Renal pelvis (tissue), 4 donors: ENCODE measurements around the gene MARCHF4. TPM values are rescaled to one million over a fixed set of nuclear protein-coding genes. Genes with fewer than 3 reads are reported as not detected.
"Not testable (repeated sequence)": the region's sequence is repeated elsewhere in the genome, so short reads cannot be mapped to it uniquely, and the experiment has no call there.

Source experiments
- DNase-seq: peaks from one replicate; pipeline ENCODE4 v3.0.0-alpha.2; 2013
- polyA plus RNA-seq, 3 donors: library from polyadenylated mRNA; unstranded; fragments of 120-200 nt; gene quantifications; one replicate each; pipeline ENCODE4 v1.2.1, GENCODE V29; 2013; ENCODE audit not compliant: insufficient read length in 3 of 3

The MARCHF4 gene
- polyA plus RNA-seq, 3 donors = 0.05 to 0.20 (median 0.13) TPM

GRCh38 chr2:216392945-216393840 is 20.9 kb upstream of the MARCHF4 start:
- no peak for DNase-seq

GRCh38 chr2:216392018-216392562 is 19.8 kb upstream of the MARCHF4 start:
- DNase-seq = no peak

GRCh38 chr2:216391401-216391800 is 19.1 kb upstream of the MARCHF4 start:
- no peak for DNase-seq

DNA sequence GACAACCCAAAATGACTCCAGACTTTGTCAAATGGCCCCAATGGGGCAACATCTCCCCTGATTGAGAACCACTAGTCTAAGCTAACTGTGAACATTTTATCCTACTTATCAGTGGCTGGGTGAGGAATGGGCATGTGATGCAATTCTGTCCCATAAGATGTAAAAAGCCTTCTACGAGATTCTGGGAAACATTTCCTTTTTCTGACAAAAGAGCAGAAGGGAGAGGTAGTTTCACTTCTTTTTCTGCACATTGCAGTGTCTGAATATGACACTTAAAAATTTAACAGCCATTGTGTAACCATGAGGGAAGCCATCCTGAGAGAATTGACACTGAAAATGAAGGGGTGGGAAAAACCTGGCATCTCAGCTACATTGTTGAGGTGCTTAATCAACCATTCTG is 17.3 kb upstream of the MARCHF4 start:
- DNase-seq = no peak

GRCh38 chr2:216388046-216388884 is 16.0 kb upstream of the MARCHF4 start:
- no peak for DNase-seq

DNA sequence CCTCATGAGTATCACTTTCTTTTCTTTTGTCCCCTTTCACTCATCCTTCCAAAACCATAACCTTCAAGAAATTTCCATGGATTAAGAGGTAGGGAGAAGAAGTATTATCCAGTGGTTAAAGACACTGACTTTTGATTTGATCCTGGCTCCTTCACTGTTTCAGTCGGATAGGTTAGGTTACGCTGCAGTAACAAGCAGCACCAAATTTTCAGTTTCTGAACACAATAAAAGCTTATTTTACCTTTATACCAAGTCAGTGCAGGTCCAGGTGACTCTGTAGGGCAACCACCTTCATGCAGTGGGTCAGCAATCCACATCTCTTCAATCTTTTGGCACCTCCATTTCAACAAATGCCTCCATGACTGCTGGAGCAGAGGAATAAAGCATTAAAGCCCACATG is 15.0 kb upstream of the MARCHF4 start:
- no peak for DNase-seq

- DNase-seq = no peak
Measured at GRCh38 chr2:216385478-216385877, 13.2 kb upstream of the MARCHF4 start.

GRCh38 chr2:216384409-216384808 is 12.1 kb upstream of the MARCHF4 start:
- not testable (repeated sequence) for DNase-seq

GRCh38 chr2:216379977-216380376 is 7.7 kb upstream of the MARCHF4 start:
- DNase-seq = no peak

- no peak for DNase-seq
Measured at GRCh38 chr2:216375286-216375685, 3.0 kb upstream of the MARCHF4 start.

DNA sequence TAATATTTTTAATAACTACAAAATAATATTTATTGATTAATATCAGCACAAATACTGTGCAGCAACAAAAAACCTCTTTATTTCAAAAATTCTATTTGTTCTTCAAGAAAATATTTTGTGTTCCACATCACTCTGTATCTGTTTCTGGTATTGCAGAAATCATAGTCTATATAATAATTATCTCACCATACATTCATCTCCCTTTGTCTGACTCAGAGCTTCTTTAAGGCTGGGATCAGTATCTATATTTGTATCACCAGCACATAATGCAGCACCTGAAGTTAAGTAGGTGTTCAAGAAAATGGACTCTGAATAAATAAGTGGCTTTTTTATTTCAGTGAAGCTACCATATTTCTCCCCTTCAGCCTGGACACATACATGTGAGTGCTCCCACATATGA is 1.6 kb upstream of the MARCHF4 start:
- no peak for DNase-seq

DNA sequence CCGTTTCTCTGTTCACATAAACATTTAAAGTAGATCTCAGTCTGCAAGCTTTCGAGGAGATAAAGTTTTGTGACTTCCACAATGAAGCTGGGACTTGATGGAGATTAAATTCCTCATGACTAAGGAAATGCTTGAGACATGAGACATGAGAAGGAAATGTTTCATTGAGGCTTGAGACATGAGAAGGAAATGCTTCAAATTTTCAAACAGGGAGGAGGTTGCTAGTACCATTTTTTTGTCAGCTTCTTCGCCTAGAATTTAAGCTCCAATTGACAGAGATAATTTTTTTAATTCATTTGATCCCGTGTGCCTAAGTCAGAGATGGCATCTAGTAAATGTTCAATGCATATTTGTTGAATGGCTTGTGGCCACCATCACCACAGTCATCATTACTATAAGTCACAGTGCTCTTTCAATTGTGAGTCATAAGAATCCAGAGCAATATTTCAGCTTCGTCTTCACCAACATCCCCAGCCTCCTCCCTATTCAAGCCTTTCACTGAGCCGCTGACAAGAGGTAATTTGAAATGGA is 543 bp upstream of the MARCHF4 start:
- no peak for DNase-seq

GRCh38 chr2:216370961-216371712 is 1.1 kb downstream of the MARCHF4 start:
- DNase-seq = no peak

DNA sequence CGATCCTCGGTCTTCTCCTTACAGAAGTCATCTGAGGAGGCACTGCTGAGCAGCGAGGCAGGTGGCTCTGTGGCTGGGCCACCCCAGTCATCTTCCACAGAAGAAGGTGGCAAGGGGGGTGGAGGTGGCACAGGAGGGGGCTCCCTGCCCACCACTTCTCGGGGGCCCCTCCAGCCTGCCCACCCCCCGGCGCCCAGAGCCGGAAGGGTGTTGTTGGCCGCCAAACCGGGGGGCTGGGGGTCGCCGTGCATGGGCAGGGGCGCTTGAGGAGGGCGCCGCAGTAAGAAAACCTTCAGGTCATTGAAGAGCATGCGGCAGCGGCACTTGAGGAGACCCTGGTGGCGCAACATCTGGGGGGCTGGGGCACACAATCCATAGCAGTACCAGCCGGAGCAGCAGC is 2.5 kb downstream of the MARCHF4 start:
- DNase-seq = no peak

DNA sequence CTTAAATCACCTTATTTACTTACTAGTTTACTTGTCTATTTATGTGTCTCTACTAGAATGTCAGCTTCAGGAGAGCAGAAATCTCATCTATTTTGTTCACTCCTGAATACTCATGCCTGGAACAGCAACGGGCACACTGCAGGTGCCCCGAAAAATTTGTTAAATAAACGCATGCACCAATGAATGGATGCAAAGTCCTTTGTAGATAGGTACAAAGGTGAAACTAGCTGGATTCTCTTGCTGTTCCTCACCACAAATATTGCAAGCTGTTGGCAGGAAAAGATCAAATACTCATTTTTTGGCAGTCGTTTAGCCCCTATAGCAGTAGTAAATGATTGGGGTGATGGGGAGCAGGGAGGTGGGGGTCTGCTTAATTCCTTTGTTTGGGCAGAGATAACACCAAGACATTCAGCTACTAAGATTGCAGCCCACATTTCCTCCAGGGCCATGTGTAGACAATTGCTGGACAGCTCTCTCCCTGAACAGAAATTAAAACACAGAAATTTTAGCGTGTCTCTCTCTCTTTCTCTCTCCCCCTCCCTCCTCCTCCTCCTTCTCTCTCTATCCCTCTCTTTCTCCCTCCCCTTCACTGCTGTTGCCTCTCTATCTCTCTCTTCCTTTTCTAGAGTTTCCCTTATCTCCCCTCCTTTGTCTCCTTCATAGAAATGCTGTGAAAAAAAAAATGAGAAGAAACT is 5.4 kb downstream of the MARCHF4 start:
- no peak for DNase-seq

GRCh38 chr2:216365518-216365917 is 6.8 kb downstream of the MARCHF4 start:
- no peak for DNase-seq

GRCh38 chr2:216363221-216363620 is 9.1 kb downstream of the MARCHF4 start:
- DNase-seq = no peak

GRCh38 chr2:216362730-216363129 is 9.6 kb downstream of the MARCHF4 start:
- peak; percentile 43 for DNase-seq

GRCh38 chr2:216355711-216356110 is 16.6 kb downstream of the MARCHF4 start:
- DNase-seq = no peak

- no peak for DNase-seq
Measured at GRCh38 chr2:216354306-216354705, 18.0 kb downstream of the MARCHF4 start.
